ENCODE measurements around the gene ABCC6. TPM values are rescaled to one million over a fixed set of nuclear protein-coding genes. Genes with fewer than 3 reads are reported as not detected.

ABCC6 gene
- total RNA-seq, 1 experiment from 2014 or later = 1.1 TPM

GRCh38 chr16:16143038-16143763 is 80.1 kb downstream of the ABCC6 start:
- TF ChIP-seq CTCF (conservative IDR thresholded peaks at IDR 0.05) = peak; percentile 71
- H3K36me3 Mint-ChIP-seq (ENCODE audit: insufficient read depth in 1 of 3, low read depth in 3 of 3) = peaks cover 26 to 59% (median 55%) of the 10 kb centered on the region in 3 experiments; a peak in 6 of 7 replicates

More at GRCh38 chr16:16143038-16143763, 80.1 kb downstream of the ABCC6 start:
- no peak overlapping the region for H3K14ac ChIP-seq (ENCODE audit: insufficient read depth, low read length)
- no peak overlapping the region for H4K8ac ChIP-seq (replicated peaks; ENCODE audit: insufficient read length, low read depth, low read length)
- H2AFZ ChIP-seq (ENCODE audit: low read length) = no peak overlapping the region
- H3K9me3 ChIP-seq (ENCODE audit: control insufficient read depth, low read depth, low read length) = no peaks in the 10 kb centered on the region
- no peaks in the 10 kb centered on the region for H3K9me3 Mint-ChIP-seq
- no peak overlapping the region for H4K5ac ChIP-seq (ENCODE audit: insufficient read length, low read depth, low read length)
- peaks cover 10 to 14% of the 10 kb centered on the region in 2 experiments for H3K4me1 Mint-ChIP-seq
- no peaks in the 10 kb centered on the region for H3K27me3 ChIP-seq (ENCODE audit: insufficient read depth, low read length)
- peak; percentile 64 for DNase-seq
- no peak overlapping the region for H2BK15ac ChIP-seq (ENCODE audit: low read depth, low read length)
- no peak overlapping the region for H2BK120ac ChIP-seq (ENCODE audit: low read depth, low read length, poor library complexity, severe bottlenecking)
- H4K91ac ChIP-seq (ENCODE audit: insufficient read length, low read depth, low read length) = no peak overlapping the region
- H3K18ac ChIP-seq (ENCODE audit: insufficient read length, low read depth, low read length) = no peak overlapping the region
- H2BK12ac ChIP-seq (ENCODE audit: insufficient read length, low read depth, low read length) = no peak overlapping the region
- no peak overlapping the region for H2BK20ac ChIP-seq (ENCODE audit: low read depth, low read length, poor library complexity, severe bottlenecking)
- H3K4ac ChIP-seq (ENCODE audit: low read depth, low read length) = no peak overlapping the region
- no CpG with 5 or more reads among the region's 15 CpGs for WGBS (ENCODE audit: extremely low coverage, insufficient read length, low lambda C conversion rate)
- H3K27ac ChIP-seq (ENCODE audit: insufficient read length, low read depth, low read length) = no peak overlapping the region
- H3K79me1 ChIP-seq (ENCODE audit: insufficient read depth, low read depth, low read length, poor library complexity, severe bottlenecking) = no peaks in the 10 kb centered on the region
- H2BK5ac ChIP-seq (ENCODE audit: insufficient read length, low read length) = no peak overlapping the region
- no peaks in the 10 kb centered on the region for H4K20me1 ChIP-seq (ENCODE audit: control insufficient read depth, insufficient read depth, insufficient read length)
- no peaks in the 10 kb centered on the region for H3K79me2 ChIP-seq (ENCODE audit: insufficient read depth, low read length)
- no peak overlapping the region for H3T11ph ChIP-seq (ENCODE audit: low read length)
- H3K4me3 Mint-ChIP-seq = no peak overlapping the region
- no peak overlapping the region for H3K23ac ChIP-seq (ENCODE audit: insufficient read length, low read depth, low read length)
- H3K9ac ChIP-seq (ENCODE audit: extremely low read depth, insufficient read length, low read length) = no peak overlapping the region
- no peak overlapping the region for H2AK5ac ChIP-seq (ENCODE audit: insufficient read length, low read length)
- H3K4me1 ChIP-seq (ENCODE audit: insufficient read depth, low read length) = no peaks in the 10 kb centered on the region
- no peaks in the 10 kb centered on the region for H3K23me2 ChIP-seq (ENCODE audit: insufficient read length, low read depth, low read length, poor library complexity, severe bottlenecking)
- H3K4me2 ChIP-seq (ENCODE audit: insufficient read depth, insufficient read length, low read length) = no peak overlapping the region
- H3K27me3 Mint-ChIP-seq (ENCODE audit: low read depth) = peaks cover 1% of the 10 kb centered on the region; the same call in 1 of the 2 replicates
- peak overlapping the region; percentile 59 to 70 (median 63); a peak in 2 of 7 replicates for H3K27ac Mint-ChIP-seq
- H3K56ac ChIP-seq (ENCODE audit: insufficient read length, low read depth, low read length) = no peak overlapping the region
